ENCODE measurements around the gene RHBG.

RHBG gene

DNA sequence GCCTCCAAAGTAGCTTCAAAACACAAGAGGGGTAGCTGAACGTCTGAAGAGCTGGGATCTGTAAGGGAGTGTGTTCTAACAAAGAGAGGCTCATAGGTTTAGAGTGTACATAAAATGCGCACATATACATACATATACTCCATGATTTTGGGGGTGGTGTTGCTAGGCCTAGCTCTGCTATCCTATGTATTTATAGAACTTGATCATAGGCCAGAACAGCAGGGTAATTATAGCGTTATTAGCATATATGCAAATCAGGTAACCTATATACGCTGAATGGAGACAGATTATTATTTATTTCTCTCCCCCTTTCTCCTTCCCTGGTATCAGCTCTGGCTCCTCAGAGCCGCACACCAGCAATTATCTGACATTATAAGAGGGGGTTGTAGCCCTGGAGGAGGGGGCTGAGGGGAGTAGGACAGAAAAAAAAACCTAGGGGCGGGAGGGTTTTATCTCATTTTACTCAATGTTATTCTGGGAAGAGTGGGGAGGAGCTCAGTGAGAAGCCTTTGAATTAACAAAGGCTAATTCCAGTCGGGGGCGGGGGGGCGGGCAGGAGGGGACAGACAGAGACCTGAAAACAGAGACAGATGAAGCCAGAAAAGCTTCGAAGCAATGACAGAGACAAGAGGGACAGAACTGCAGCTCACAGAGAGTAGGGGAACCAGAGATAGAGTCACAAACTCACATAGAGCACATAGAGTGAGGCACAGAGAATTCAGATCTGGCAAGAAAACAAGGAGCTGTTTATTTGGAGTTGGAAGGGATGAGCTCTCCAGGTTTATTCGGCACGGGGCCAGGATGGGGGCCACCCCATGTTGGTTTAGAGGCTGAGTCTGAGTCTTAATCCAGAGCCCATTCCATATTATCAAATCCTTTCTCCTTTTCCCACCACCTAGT, 63.0 kb downstream of the RHBG start:
- TF ChIP-seq, protein P1, sequence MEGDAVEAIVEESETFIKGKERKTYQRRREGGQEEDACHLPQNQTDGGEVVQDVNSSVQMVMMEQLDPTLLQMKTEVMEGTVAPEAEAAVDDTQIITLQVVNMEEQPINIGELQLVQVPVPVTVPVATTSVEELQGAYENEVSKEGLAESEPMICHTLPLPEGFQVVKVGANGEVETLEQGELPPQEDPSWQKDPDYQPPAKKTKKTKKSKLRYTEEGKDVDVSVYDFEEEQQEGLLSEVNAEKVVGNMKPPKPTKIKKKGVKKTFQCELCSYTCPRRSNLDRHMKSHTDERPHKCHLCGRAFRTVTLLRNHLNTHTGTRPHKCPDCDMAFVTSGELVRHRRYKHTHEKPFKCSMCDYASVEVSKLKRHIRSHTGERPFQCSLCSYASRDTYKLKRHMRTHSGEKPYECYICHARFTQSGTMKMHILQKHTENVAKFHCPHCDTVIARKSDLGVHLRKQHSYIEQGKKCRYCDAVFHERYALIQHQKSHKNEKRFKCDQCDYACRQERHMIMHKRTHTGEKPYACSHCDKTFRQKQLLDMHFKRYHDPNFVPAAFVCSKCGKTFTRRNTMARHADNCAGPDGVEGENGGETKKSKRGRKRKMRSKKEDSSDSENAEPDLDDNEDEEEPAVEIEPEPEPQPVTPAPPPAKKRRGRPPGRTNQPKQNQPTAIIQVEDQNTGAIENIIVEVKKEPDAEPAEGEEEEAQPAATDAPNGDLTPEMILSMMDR (IDR thresholded peaks at IDR 0.05), result no peak
- H3K27ac ChIP-seq, result no peak overlapping the region
- intact Hi-C loops (cut with DNase I; ENCODE audit: low total_unique reads), result no loop called here
- no peaks in the 10 kb centered on the region for H3K9me3 ChIP-seq
- no peak overlapping the region for H3K4me3 ChIP-seq
- H3K36me3 ChIP-seq, result no peaks in the 10 kb centered on the region
- peaks cover 7 to 99% of the 10 kb centered on the region in 2 donors for H3K27me3 ChIP-seq
- no peak for DNase-seq
- H3K4me1 ChIP-seq, result peaks cover 0 to 18% (median 16%) of the 10 kb centered on the region in 4 donors

DNA sequence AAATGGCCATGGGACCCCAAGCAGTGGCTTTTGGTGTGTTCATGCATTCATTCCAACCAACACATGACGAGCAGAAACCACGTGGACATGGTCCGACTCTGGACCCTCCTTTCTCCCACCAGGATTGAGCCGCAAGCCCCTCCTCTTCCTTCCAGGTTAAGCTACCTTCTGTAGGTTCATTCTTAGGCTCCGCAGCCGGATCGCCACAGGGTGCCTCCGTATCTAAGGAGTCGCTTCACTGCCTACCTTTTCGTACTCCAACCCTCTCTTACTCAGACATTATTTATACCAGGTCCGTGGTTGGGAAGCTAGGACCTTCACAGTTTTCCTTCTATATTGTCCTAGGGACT, 63.6 kb downstream of the RHBG start:
- no peaks in the 10 kb centered on the region for H3K36me3 ChIP-seq
- H3K9me3 ChIP-seq, result no peaks in the 10 kb centered on the region
- TF ChIP-seq, protein P1 (IDR thresholded peaks at IDR 0.05), result no peak
- H3K4me1 ChIP-seq, result peaks cover 0 to 18% (median 16%) of the 10 kb centered on the region in 4 donors
- H3K27me3 ChIP-seq, result peaks cover 8 to 100% of the 10 kb centered on the region in 2 donors
- DNase-seq, result no peak
- no peak overlapping the region for H3K27ac ChIP-seq
- intact Hi-C loops (cut with DNase I; ENCODE audit: low total_unique reads), result no loop called here
- no peak overlapping the region for H3K4me3 ChIP-seq

DNA sequence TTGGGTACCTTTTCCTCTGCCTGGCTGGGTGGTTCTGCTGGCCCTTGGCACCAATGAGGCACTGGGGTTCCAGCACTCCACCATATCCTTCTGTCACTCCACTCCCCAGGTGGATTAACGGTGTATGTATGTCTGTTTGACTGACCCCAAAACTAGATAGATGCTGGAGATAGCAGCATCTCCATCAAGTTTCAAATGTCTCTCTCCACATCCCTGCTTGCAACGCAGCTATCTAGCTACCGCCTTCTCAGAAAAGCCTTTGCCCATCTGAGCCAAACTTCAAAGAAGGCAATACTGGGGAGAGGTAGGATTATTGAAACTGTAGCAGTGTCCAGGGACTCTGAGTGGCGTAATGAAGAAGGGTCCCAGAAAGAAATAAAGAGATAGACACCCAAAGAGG, 64.0 kb downstream of the RHBG start:
- H3K4me1 ChIP-seq, result peaks cover 0 to 18% (median 16%) of the 10 kb centered on the region in 4 donors
- peaks cover 8 to 99% of the 10 kb centered on the region in 2 donors for H3K27me3 ChIP-seq
- no peak for DNase-seq
- no peaks in the 10 kb centered on the region for H3K9me3 ChIP-seq
- TF ChIP-seq, protein P1 (IDR thresholded peaks at IDR 0.05), result no peak
- no peaks in the 10 kb centered on the region for H3K36me3 ChIP-seq
- H3K4me3 ChIP-seq, result no peak overlapping the region
- intact Hi-C loops (cut with DNase I; ENCODE audit: low total_unique reads), result no loop called here
- no peak overlapping the region for H3K27ac ChIP-seq

DNA sequence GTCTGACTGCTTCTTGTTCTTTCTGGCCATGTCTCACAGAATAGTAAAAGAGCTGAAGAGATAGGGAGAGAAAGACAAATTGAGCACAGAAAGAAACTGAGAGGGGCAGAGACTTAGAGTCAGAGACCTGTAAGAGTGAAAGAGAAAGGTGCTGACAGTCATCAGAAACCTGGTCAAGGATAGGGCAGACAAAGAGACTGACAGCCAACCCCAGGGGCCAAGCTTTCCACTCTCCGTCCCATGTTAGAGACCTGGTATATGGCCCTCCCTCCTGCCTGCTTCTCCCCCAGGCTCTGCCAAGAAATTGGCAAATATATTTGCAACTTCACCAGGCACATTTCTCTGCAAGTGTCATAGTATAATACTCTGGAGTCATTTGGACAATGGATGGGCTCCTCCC, 64.6 kb downstream of the RHBG start:
- H3K9me3 ChIP-seq, result no peaks in the 10 kb centered on the region
- no peak overlapping the region for H3K4me3 ChIP-seq
- peaks cover 0 to 18% (median 16%) of the 10 kb centered on the region in 4 donors for H3K4me1 ChIP-seq
- H3K27ac ChIP-seq, result no peak overlapping the region
- intact Hi-C loops (cut with DNase I; ENCODE audit: low total_unique reads), result no loop called here
- peaks cover 8 to 99% of the 10 kb centered on the region in 2 donors for H3K27me3 ChIP-seq
- H3K36me3 ChIP-seq, result no peaks in the 10 kb centered on the region
- DNase-seq, result no peak
- TF ChIP-seq, protein P1 (IDR thresholded peaks at IDR 0.05), result no peak

All from tibial artery (tissue), 4 donors.